Measurements from ENCODE around the gene PPP1R8.
"Not testable (repeated sequence)": the region's sequence is repeated elsewhere in the genome, so short reads cannot be mapped to it uniquely, and the experiment has no call there.

The PPP1R8 gene

GRCh38 chr1:27830621-27831440 lies at the start of gene PPP1R8:
PPP1R8 (plus strand) TSS chr1:27830782; CDS start chr1:27830836, 54 bp downstream.
- peak; percentile 86 for FAIRE-seq

- FAIRE-seq: no peak
These were observed 47.6 kb upstream of the PPP1R8 start for GRCh38 chr1:27782950-27783349.

- no peak for FAIRE-seq
These were observed 45.9 kb upstream of the PPP1R8 start for GRCh38 chr1:27784700-27785099.

- FAIRE-seq: no peak
These were observed 44.7 kb upstream of the PPP1R8 start for GRCh38 chr1:27785781-27786455.

GRCh38 chr1:27787895-27788294 lies 42.7 kb upstream of the PPP1R8 start:
- no peak for FAIRE-seq

- no peak for FAIRE-seq
These were observed 41.0 kb upstream of the PPP1R8 start for GRCh38 chr1:27789540-27790041.

- not testable (repeated sequence) for FAIRE-seq
These were observed 40.3 kb upstream of the PPP1R8 start for GRCh38 chr1:27790270-27790669.

GRCh38 chr1:27795601-27796000 lies 35.0 kb upstream of the PPP1R8 start:
- no peak for FAIRE-seq

- FAIRE-seq: no peak
These were observed 25.8 kb upstream of the PPP1R8 start for GRCh38 chr1:27804791-27805190.

- no peak for FAIRE-seq
These were observed 23.8 kb upstream of the PPP1R8 start for GRCh38 chr1:27806758-27807157.

- FAIRE-seq: no peak
These were observed 23.2 kb upstream of the PPP1R8 start for GRCh38 chr1:27807385-27807784.

- FAIRE-seq: not testable (repeated sequence)
These were observed 22.5 kb upstream of the PPP1R8 start for GRCh38 chr1:27808131-27808530.

GRCh38 chr1:27809883-27810282 lies 20.7 kb upstream of the PPP1R8 start:
- FAIRE-seq: no peak

- FAIRE-seq: no peak
These were observed 18.7 kb upstream of the PPP1R8 start for GRCh38 chr1:27811741-27812500.

GRCh38 chr1:27816921-27817630 lies 13.5 kb upstream of the PPP1R8 start:
- no peak for FAIRE-seq

GRCh38 chr1:27821761-27822315 lies 8.7 kb upstream of the PPP1R8 start:
- no peak for FAIRE-seq

- FAIRE-seq: no peak
These were observed 6.8 kb upstream of the PPP1R8 start for GRCh38 chr1:27823784-27824183.

- FAIRE-seq: no peak
These were observed 6.2 kb upstream of the PPP1R8 start for GRCh38 chr1:27824411-27824810.

GRCh38 chr1:27829339-27829960 lies 1.1 kb upstream of the PPP1R8 start:
- not testable (repeated sequence) for FAIRE-seq

- FAIRE-seq: no peak
These were observed 1.2 kb downstream of the PPP1R8 start for GRCh38 chr1:27831568-27832410.

GRCh38 chr1:27832762-27833161 lies 2.2 kb downstream of the PPP1R8 start:
- FAIRE-seq: no peak

All from A204.1 (cell line).